Inferior parietal cortex (tissue), 1 donor: ENCODE data around the gene RPUSD1.
"Not testable (repeated sequence)": the region's sequence is repeated elsewhere in the genome, so short reads cannot be mapped to it uniquely, and the experiment has no call there.

Experiments
- DNase-seq: peaks from one replicate; pipeline ENCODE4 v3.0.0-alpha.2; 2016; ENCODE audit errors: extremely low spot score

The RPUSD1 gene, protein sequence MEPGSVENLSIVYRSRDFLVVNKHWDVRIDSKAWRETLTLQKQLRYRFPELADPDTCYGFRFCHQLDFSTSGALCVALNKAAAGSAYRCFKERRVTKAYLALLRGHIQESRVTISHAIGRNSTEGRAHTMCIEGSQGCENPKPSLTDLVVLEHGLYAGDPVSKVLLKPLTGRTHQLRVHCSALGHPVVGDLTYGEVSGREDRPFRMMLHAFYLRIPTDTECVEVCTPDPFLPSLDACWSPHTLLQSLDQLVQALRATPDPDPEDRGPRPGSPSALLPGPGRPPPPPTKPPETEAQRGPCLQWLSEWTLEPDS

GRCh38 chr16:787978-788398 is at the start of gene RPUSD1:
Gene RPUSD1 (minus strand): TSS chr16:788381. CDS start chr16:787737, 644 bp downstream.
- no peak for DNase-seq

DNA sequence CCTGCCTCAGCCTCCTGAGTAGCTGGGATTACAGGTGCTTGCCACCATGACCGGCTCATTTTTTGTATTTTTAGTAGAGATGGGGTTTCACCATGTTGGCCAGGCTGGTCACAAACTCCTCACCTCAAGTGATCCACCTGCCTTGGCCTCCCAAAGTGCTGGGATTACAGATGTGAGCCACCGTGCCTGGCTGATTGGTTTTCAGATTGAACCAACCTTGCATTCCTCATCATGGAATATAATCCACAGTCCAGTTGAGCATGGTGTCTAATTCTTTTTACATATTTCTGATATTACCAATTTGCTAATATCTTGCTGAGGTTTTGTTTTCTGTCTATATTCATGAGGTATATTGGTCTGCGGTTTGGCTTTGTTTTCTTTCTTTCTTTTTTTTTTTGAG is 48.6 kb upstream of the RPUSD1 start:
- not testable (repeated sequence) for DNase-seq

GRCh38 chr16:836221-836620 is 48.0 kb upstream of the RPUSD1 start:
- DNase-seq: no peak

- no peak for DNase-seq
Measured at GRCh38 chr16:835373-835772, 47.2 kb upstream of the RPUSD1 start.

DNA sequence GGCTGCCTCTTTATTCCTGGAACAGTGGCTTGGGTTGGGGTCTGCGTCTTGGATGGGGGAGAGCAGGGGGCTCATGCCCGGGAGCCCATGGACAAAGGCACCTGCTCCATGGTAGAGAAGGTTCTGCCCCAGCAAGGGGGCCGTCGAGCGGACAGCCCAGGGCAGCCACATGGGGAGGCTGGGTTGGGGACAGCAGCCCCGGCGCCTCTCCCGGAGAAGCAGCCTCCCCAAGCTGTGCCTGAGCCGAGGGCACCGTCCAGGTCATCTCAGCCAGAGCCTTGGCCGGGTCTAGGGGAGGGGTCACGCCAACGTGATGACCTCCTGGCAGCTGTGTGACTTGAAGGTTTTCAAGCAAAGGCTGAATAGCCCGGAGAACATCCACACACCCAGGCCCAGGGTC is 45.2 kb upstream of the RPUSD1 start:
- DNase-seq: no peak

GRCh38 chr16:832652-833336 is 44.6 kb upstream of the RPUSD1 start:
- no peak for DNase-seq

GRCh38 chr16:831571-832413 is 43.6 kb upstream of the RPUSD1 start:
- no peak for DNase-seq

DNA sequence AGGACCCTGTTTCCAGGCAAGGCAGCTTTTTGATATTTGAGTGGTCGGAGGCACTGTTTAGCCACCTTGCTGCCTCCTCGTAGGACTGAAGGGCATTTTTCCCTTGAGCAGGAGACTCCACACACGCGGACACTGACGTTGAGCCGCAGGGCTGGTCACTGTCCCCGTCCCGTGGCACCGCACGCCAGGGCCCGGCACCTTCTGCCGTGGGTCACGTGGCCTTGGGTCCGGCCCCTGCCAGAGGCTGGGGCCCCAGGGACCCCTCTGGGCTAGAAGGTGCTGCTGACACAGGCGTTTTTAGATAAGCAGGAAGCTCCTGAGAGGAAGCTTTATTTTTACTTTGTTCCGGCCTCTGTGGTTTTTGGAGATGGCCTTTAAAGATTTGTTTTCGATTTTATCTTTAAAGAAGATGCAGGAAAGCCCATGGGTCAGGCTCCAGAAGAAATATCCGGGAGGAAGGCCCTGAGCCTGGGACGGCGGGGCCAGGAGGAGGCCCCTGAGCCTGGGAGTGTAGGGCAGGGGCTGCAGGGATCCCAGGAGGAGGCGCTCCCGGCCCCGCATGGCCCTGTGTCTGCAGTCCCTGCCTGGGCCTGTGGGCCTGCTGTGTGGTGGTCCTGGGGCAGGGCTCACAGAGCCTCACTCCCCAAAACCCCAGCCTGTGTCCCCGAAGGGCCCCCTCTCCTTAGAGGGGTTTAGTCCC is 42.8 kb upstream of the RPUSD1 start:
- no peak for DNase-seq

DNA sequence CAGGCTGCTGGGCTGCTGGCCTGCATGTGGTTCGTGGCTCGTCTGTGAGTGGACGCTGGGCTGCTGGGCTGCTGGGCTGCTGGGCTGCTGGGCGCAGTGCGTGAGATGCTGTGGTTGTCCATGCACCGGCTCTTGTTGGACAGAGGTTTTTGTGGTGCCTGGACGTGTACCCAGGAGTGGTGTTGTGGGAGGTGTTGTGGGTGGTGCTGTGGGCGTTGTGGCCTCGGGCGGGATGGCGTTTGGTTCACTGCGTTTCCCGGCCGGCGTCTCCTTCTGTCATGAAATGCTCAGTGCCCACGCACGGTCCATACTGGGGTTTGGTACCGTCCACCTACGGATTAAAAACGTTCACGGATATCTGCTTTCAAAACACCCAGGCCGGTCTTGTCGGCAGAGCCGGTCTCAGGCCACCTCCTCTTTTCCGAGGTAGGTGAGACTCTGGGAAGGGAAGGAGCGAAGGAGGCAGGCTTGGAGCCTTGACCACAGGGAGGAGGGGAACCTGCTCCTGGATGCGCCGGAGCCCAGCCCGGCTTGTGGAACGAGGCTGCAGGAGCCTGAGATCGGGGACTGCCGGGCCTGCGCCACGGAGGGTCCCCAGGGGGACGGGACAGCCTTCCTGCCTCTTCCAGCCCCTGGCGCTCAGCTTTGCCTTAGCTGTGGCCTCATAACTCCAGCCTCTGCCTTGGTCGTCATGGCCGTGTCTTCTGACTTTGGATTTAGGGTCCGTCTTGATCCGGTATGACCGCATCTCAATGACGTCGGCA is 42.1 kb upstream of the RPUSD1 start:
- no peak for DNase-seq

GRCh38 chr16:828891-829290 is 40.7 kb upstream of the RPUSD1 start:
- DNase-seq: no peak

DNA sequence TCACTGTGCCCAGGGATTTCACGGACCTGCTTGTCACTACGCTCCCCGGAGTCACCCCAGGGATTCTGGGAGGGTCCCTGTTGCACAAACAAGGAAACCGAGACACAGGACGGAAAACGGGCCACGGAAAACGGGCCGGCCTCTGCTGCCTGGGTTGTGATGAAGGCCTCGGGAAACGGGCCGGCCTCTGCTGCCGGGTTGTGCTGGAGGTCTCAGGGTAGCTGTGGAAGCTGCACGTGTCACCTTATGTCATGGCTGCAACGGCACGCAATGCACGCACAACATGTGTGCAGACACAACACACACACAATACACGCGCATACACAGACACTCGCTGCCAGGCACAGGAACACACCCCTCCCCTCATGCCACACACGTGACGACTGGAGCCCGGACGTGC is 39.3 kb upstream of the RPUSD1 start:
- DNase-seq: no peak

GRCh38 chr16:825341-826061 is 37.3 kb upstream of the RPUSD1 start:
- DNase-seq: no peak

GRCh38 chr16:824601-825000 is 36.4 kb upstream of the RPUSD1 start:
- no peak for DNase-seq

DNA sequence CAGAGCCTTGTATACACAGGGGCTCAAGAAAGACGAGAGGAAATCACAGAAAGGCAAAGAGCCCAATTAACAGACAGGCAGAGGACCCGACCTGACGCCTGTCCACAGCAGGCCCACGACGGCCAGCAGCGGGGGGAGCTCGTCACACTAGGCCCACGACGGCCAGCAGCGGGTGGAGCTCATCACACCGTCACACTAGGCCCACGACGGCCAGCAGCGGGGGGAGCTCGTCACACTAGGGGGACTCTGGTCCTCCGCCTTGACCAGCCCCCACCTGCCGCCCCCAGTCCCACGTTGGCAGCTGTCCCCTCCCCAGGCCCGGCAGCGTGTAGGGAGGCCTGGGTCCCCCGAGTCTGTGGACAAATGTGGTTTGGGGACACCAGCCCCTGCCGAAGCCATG is 36.0 kb upstream of the RPUSD1 start:
- DNase-seq: no peak

GRCh38 chr16:822909-823297 is 34.7 kb upstream of the RPUSD1 start:
- DNase-seq: no peak

DNA sequence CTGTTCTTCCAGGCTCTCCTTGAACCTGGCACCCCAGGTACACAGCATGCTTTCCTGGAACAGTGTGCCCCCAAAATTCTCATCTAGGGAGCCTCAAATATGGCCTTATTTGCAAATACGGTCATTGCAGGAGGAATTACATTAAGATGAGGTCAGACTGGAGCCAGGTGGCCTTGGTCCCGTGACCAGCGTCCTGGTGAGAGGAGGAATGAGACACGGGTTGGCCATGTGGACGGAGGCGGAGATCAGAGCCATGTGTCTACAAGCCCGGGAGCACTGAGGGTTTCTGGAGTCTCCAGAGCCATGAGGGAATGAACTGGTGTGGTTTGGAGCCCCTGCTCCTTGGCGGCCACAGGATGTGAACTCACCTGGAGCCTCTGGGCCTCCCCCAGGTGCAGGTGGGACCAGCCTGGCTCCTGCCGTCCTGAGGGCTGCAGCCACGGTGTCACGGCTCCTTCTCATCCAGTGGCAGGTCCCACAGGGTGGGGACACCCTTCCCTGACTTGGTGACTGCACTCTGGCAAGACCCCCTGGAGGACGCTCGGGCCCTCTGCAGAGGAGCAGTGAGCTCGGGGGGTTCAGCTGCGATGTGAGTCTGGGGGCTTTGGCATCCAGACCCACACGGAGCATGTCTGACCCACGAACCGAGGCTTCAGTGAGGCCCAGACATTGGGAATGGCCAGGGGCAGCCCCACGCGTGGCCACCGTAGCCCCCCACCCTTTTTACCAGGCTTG is 34.2 kb upstream of the RPUSD1 start:
- DNase-seq: no peak

- DNase-seq: no peak
Measured at GRCh38 chr16:821751-822150, 33.6 kb upstream of the RPUSD1 start.

GRCh38 chr16:820748-821147 is 32.6 kb upstream of the RPUSD1 start:
- no peak for DNase-seq

- DNase-seq: not testable (repeated sequence)
Measured at GRCh38 chr16:820044-820408, 31.8 kb upstream of the RPUSD1 start.
